NB4 (cell line): ENCODE measurements around the gene PDIA3.

Source experiments
- MYC ChIP-seq: IDR thresholded peaks from 2 replicates; pipeline ENCODE4 v1.6.1; 2011; ENCODE audit warnings: low read depth, low read length
- POLR2A ChIP-seq: IDR thresholded peaks from 2 replicates; pipeline ENCODE4 v1.6.1; 2011; ENCODE audit warnings: mild to moderate bottlenecking; ENCODE audit not compliant: insufficient read length; ENCODE audit errors: extremely low read depth

DNA sequence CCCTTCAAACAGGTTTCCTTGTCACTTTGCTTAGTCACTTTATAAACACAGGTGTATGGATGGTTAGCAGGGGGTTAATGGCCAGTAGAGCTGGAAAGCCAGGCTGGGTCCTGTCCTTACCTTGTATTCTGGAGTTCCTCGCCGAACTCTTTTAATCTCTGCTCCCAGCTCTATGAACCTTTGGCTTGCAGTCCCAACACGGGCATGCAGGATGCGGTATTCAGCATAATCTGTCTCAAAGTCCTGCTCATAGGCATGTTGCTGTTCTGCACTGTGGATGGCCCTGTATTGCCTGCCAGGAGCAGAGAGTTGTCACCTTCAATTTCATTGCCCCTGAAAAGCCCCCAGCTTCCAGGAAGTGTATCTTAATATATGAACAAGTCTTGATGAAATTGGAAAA, 27.8 kb downstream of the PDIA3 start:
- TF ChIP-seq POLR2A (no peak), MYC (no peak)
